ENCODE results near the gene SFXN1. TPM values are rescaled to one million over a fixed set of nuclear protein-coding genes. Genes with fewer than 3 reads are reported as not detected.
A peak's percentile ranks its signal among the peaks of the same experiment; 100 is the strongest.
"Not testable (repeated sequence)": the region's sequence is repeated elsewhere in the genome, so short reads cannot be mapped to it uniquely, and the experiment has no call there.

Gene SFXN1
- total RNA-seq, 1 experiment from 2014 or later: 61.4 TPM

DNA sequence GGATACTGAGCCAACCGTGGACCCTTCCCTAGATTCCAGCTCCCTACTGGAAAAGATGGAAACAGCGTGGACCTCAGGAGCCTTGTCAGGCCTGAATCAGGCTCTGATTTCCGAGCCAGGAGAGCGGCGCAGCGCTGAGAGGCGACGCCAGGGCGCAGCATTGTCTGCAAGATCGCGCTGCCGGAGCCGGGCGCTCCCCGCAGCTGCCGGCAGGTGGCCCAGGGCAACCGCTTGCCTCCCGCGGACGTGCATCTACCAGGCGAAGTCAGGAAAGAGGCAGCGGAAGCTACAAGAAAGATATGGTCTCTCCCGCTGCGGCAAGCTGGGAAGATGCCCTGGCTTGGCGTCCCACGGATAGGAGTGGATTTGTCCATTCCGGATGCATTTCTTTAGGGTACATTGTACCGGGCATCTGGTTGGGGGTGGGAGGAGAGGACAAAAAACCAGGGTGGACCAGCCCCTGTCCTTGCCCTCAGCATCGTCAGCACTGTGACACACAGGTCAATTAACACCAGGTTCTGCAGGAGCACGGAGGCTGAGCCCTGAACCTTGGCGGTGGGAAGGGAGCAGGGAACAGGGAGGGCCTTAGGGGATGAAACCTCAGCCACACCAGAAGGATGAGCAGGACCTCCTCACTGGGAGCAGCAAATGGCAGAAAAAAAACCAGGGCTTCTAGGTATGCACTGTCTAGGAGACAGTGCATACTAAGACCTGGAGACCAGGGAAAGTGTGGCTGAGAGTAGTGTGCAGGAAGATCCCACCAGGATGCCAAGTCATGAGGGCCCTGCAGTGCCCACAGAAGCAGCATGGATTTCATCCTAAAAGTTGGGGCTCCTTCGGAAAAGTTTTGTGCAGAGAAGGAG is 55.9 kb downstream of the SFXN1 start:
- intact Hi-C loops (cut with micrococcal nuclease; ENCODE audit: unreplicated experiment): loop anchor here (2.0 kb wide), 1 partner anchor 184 kb away; no protein-coding TSS in a partner anchor
- ChIA-PET CTCF (interaction anchor here (1.3 kb wide), 1 partner anchor 196 kb away, joined by 4 read pairs; no protein-coding TSS in a partner anchor), POLR2A (ENCODE audit: unreplicated experiment) (no interaction called here)
- no peak overlapping the region for H3K4me3 ChIP-seq
- no peaks in the 10 kb centered on the region for H3F3A ChIP-seq (ENCODE audit: insufficient read depth, low read depth)
- H3K9me2 ChIP-seq (ENCODE audit: insufficient read depth): no peaks in the 10 kb centered on the region
- H2AFZ ChIP-seq: no peak overlapping the region
- H3K4me2 ChIP-seq: peak overlapping the region; percentile 27; the same call in 1 of the 2 replicates
- no TSS peak for BruUV-seq (replicated peaks)
- no peaks in the 10 kb centered on the region for H3K9me3 ChIP-seq (ENCODE audit: insufficient read depth, low read depth)
- H3K27me3 ChIP-seq (ENCODE audit: insufficient read depth, low read depth): peaks cover 15% of the 10 kb centered on the region
- no peaks in the 10 kb centered on the region for H3K36me3 ChIP-seq (ENCODE audit: low read depth)
- peak; percentile 53 to 81 for DNase-seq
- TF ChIP-seq EZH2 (IDR thresholded peaks at IDR 0.05; ENCODE audit: low read depth): no peak
- TF ChIP-seq, protein P1, sequence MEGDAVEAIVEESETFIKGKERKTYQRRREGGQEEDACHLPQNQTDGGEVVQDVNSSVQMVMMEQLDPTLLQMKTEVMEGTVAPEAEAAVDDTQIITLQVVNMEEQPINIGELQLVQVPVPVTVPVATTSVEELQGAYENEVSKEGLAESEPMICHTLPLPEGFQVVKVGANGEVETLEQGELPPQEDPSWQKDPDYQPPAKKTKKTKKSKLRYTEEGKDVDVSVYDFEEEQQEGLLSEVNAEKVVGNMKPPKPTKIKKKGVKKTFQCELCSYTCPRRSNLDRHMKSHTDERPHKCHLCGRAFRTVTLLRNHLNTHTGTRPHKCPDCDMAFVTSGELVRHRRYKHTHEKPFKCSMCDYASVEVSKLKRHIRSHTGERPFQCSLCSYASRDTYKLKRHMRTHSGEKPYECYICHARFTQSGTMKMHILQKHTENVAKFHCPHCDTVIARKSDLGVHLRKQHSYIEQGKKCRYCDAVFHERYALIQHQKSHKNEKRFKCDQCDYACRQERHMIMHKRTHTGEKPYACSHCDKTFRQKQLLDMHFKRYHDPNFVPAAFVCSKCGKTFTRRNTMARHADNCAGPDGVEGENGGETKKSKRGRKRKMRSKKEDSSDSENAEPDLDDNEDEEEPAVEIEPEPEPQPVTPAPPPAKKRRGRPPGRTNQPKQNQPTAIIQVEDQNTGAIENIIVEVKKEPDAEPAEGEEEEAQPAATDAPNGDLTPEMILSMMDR (conservative IDR thresholded peaks at IDR 0.05): peak; percentile 96
- H3K79me2 ChIP-seq (ENCODE audit: low read depth): no peaks in the 10 kb centered on the region
- no peaks in the 10 kb centered on the region for H3K4me1 ChIP-seq (replicated peaks; ENCODE audit: insufficient read depth)
- H3K27ac ChIP-seq: no peak overlapping the region
- no peaks in the 10 kb centered on the region; the same call in none of the 2 replicates for H4K20me1 ChIP-seq (ENCODE audit: insufficient read depth)

DNA sequence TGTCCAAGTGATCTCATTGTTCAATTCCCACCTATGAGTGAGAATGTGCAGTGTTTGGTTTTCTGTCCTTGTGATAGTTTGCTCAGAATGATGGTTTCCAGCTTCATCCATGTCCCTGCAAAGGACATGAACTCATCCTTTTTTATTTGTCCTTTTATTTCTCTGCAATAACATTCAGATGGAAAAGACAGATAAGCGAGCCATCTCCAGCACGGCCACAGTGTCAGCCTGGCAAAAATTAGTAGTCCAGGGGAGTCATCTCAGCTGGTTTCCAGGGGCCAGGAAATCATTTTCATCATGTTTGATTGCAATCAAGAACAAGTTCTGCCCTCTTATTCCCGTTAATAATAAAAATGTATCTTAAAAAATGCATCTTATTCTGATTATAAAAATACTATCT is 57.0 kb downstream of the SFXN1 start:
- intact Hi-C loops (cut with micrococcal nuclease; ENCODE audit: unreplicated experiment): loop anchor here (2.0 kb wide), 1 partner anchor 183 kb away; no protein-coding TSS in a partner anchor
- CTCF ChIA-PET: interaction anchor here (1.3 kb wide), 1 partner anchor 195 kb away, joined by 4 read pairs; no protein-coding TSS in a partner anchor

DNA sequence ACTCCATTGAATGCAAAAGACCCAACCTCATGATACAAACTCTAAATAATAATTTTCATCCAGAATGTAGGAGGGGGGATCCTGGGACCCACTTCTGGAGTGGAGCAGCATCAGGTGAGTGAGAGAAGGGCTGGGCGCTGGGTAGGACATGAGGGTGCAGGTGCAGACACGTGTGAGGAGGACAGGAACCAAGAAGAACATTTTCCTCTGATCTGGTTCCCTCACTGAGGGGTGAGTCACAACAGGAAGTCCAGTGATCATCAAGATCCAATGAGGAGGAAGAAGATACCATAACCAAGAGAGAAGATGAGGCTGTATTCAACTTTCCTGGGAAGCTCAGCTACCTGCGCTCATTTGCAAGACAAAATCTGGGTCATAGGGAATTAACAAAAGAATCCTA is 57.4 kb downstream of the SFXN1 start:
- Histone ChIP-seq H3K4me2 (no peak overlapping the region), H3K27me3 (ENCODE audit: insufficient read depth, low read depth) (peaks cover 28% of the 10 kb centered on the region), H3K9me3 (ENCODE audit: insufficient read depth, low read depth) (no peaks in the 10 kb centered on the region), H3K4me1 (replicated peaks; ENCODE audit: insufficient read depth) (no peaks in the 10 kb centered on the region), H3K36me3 (ENCODE audit: low read depth) (no peaks in the 10 kb centered on the region), H4K20me1 (ENCODE audit: insufficient read depth) (no peaks in the 10 kb centered on the region; the same call in 1 of the 2 replicates), H3K79me2 (ENCODE audit: low read depth) (no peaks in the 10 kb centered on the region), H2AFZ (no peak overlapping the region), H3F3A (ENCODE audit: insufficient read depth, low read depth) (no peaks in the 10 kb centered on the region), H3K9me2 (ENCODE audit: insufficient read depth) (no peaks in the 10 kb centered on the region), H3K27ac (no peak overlapping the region), H3K4me3 (no peak overlapping the region)
- TF ChIP-seq, protein P1 (conservative IDR thresholded peaks at IDR 0.05): no peak
- no peak for TF ChIP-seq EZH2 (IDR thresholded peaks at IDR 0.05; ENCODE audit: low read depth)
- POLR2A ChIA-PET (ENCODE audit: unreplicated experiment): no interaction called here
- no TSS peak for BruUV-seq (replicated peaks)
- intact Hi-C loops (cut with micrococcal nuclease; ENCODE audit: unreplicated experiment): loop anchor here (2.0 kb wide), 1 partner anchor 183 kb away; no protein-coding TSS in a partner anchor
- DNase-seq: no peak
- CTCF ChIA-PET: no interaction called here

More for the DNA sequence above, 57.0 kb downstream of the SFXN1 start:
- BruUV-seq (replicated peaks); H3K4me1 ChIP-seq (replicated peaks; ENCODE audit: insufficient read depth); DNase-seq; H4K20me1 ChIP-seq (ENCODE audit: insufficient read depth); H3F3A ChIP-seq (ENCODE audit: insufficient read depth, low read depth); H3K27ac ChIP-seq; H2AFZ ChIP-seq; H3K4me2 ChIP-seq; H3K9me3 ChIP-seq (ENCODE audit: insufficient read depth, low read depth); H3K79me2 ChIP-seq (ENCODE audit: low read depth); H3K9me2 ChIP-seq (ENCODE audit: insufficient read depth); H3K4me3 ChIP-seq; H3K36me3 ChIP-seq (ENCODE audit: low read depth); POLR2A ChIA-PET (ENCODE audit: unreplicated experiment): not testable (repeated sequence)
- peaks cover 23% of the 10 kb centered on the region for H3K27me3 ChIP-seq (ENCODE audit: insufficient read depth, low read depth)
